NCI-H128 (cell line): ENCODE results near the gene RASGRF2.

Experiments
- DNase-seq: peaks from one replicate; lab custom pipeline; 2025; ENCODE audit not compliant: unreplicated experiment; lab: John Stamatoyannopoulos, UW

Gene RASGRF2

GRCh38 chr5:81132381-81132780 lies 172.2 kb downstream of the RASGRF2 start:
- DNase-seq = no peak

- no peak for DNase-seq
Observed at GRCh38 chr5:81134066-81134465, 173.9 kb downstream of the RASGRF2 start.

GRCh38 chr5:81134566-81134965 lies 174.4 kb downstream of the RASGRF2 start:
- no peak for DNase-seq

GRCh38 chr5:81136557-81136956 lies 176.4 kb downstream of the RASGRF2 start:
- DNase-seq = no peak

- DNase-seq = no peak
Observed at GRCh38 chr5:81137833-81138232, 177.7 kb downstream of the RASGRF2 start.

GRCh38 chr5:81140441-81140840 lies 180.3 kb downstream of the RASGRF2 start:
- no peak for DNase-seq

- no peak for DNase-seq
Observed at GRCh38 chr5:81140943-81141342, 180.8 kb downstream of the RASGRF2 start.

GRCh38 chr5:81142108-81142507 lies 181.9 kb downstream of the RASGRF2 start:
- DNase-seq = no peak

GRCh38 chr5:81145329-81145935 lies 185.3 kb downstream of the RASGRF2 start:
- no peak for DNase-seq

- DNase-seq = peak; percentile 14
Observed at GRCh38 chr5:81146031-81146430, 185.9 kb downstream of the RASGRF2 start.

- DNase-seq = no peak
Observed at GRCh38 chr5:81147011-81147885, 187.1 kb downstream of the RASGRF2 start.

GRCh38 chr5:81147886-81148571 lies 187.9 kb downstream of the RASGRF2 start:
- DNase-seq = no peak

GRCh38 chr5:81151546-81151945 lies 191.4 kb downstream of the RASGRF2 start:
- no peak for DNase-seq

GRCh38 chr5:81154725-81155124 lies 194.6 kb downstream of the RASGRF2 start:
- no peak for DNase-seq

- no peak for DNase-seq
Observed at GRCh38 chr5:81156732-81157131, 196.6 kb downstream of the RASGRF2 start.

GRCh38 chr5:81161012-81161601 lies 200.9 kb downstream of the RASGRF2 start:
- no peak for DNase-seq

GRCh38 chr5:81162501-81162900 lies 202.3 kb downstream of the RASGRF2 start:
- DNase-seq = no peak

- DNase-seq = no peak
Observed at GRCh38 chr5:81163651-81164050, 203.5 kb downstream of the RASGRF2 start.

- DNase-seq = no peak
Observed at GRCh38 chr5:81164476-81164875, 204.3 kb downstream of the RASGRF2 start.

GRCh38 chr5:81164936-81165335 lies 204.8 kb downstream of the RASGRF2 start:
- no peak for DNase-seq

GRCh38 chr5:81165493-81166119 lies 205.4 kb downstream of the RASGRF2 start:
- no peak for DNase-seq
